ENCODE data around the gene CYP46A1.
A peak's percentile ranks its signal among the peaks of the same experiment; 100 is the strongest.
"Not testable (repeated sequence)": the region's sequence is repeated elsewhere in the genome, so short reads cannot be mapped to it uniquely, and the experiment has no call there.

Gene CYP46A1

GRCh38 chr14:99659333-99659741 is 24.8 kb upstream of the CYP46A1 start:
- Histone ChIP-seq H3K9ac (ENCODE audit: low read depth, low read length) (no peak overlapping the region), H3K27me3 (ENCODE audit: control insufficient read depth, insufficient read depth, low read length) (peaks cover 41% of the 10 kb centered on the region), H3K4me3 (ENCODE audit: low read length) (no peak overlapping the region)

DNA sequence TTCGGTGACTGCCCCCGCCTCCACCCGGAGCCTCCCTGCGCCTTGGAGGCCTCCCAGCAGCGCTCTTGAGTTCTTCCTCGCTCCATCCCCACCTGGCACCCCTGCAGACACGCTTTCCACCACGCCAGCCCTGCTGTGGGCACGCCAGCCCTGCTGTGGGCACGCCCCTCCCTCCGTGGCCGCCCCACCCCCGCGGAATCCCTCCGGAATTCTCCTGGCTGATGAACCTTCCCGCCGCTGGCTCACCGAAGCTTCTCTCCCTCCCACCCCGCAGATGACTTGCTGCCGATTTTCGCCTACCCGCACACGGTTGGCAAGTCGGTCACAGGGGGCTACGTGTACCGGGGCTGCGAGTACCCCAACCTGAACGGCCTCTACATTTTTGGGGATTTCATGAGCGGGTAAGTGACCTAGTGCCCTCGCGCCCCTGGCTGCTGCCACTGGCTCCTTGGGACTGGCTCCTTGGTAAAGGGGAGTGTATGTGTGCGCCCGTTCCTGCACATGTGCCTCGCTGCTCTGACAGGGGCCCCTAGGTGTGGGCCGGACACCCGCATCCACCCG is 24.0 kb upstream of the CYP46A1 start:
- Histone ChIP-seq H3K9ac (ENCODE audit: low read depth, low read length) (no peak overlapping the region), H3K36me3 (ENCODE audit: insufficient read depth, low read length) (no peaks in the 10 kb centered on the region), H3K4me3 (ENCODE audit: low read length) (no peak overlapping the region), H3K9me3 (replicated peaks; ENCODE audit: low read length) (no peaks in the 10 kb centered on the region), H3K27me3 (ENCODE audit: control insufficient read depth, insufficient read depth, low read length) (peaks cover 41% of the 10 kb centered on the region), H3K4me1 (ENCODE audit: control insufficient read depth, insufficient read depth, low read length) (peaks cover 17% of the 10 kb centered on the region), H3K4me2 (ENCODE audit: low read length) (peak overlapping the region; percentile 42)

More at GRCh38 chr14:99659333-99659741, 24.8 kb upstream of the CYP46A1 start:
- Histone ChIP-seq H3K9me3 (replicated peaks; ENCODE audit: low read length) (no peaks in the 10 kb centered on the region), H3K4me2 (ENCODE audit: low read length) (peak overlapping the region; percentile 48), H3K36me3 (ENCODE audit: insufficient read depth, low read length) (no peaks in the 10 kb centered on the region), H3K4me1 (ENCODE audit: control insufficient read depth, insufficient read depth, low read length) (peaks cover 17% of the 10 kb centered on the region)

DNA sequence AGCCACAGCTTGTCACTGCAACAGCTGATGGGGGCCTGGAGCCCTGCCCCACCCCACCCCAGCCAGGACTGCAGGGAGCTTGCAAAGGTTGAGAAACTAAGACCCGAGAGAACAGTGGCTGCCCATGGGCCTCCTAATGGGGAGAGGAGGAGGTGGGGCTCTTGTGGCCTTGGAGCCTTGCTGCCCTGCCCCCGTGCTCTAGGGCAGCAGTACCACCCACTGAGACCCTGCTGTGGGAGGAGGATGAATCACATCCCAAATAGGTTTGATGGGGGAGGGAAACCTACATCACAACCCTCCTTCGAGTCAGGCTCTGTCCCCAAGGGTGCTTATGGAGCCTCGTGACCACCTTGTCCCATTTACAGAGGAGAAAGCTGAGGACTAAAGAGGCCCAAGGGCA is 23.3 kb upstream of the CYP46A1 start:
- H3K27me3 ChIP-seq (ENCODE audit: control insufficient read depth, insufficient read depth, low read length): peaks cover 41% of the 10 kb centered on the region
- no peak overlapping the region for H3K9ac ChIP-seq (ENCODE audit: low read depth, low read length)

DNA sequence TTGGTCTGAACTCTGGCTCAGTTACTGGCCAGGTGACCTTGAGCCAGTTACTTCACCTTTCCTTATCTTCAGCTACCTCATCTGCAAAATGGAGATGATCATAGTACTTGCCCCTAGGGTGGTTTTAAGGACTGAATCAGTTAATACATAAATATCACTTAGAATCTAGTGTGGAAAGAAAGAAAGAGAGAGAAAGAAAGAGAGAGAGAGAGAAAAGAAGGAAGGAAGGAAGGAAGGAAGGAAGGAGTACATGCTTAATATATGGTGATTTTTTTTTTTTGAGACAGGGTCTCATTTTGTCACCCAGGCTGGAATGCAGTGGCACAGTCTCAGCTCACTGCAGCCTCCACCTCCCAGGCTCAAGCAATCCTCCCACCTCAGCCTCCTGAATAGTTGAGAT is 22.9 kb upstream of the CYP46A1 start:
- H3K4me3 ChIP-seq (ENCODE audit: low read length); H3K36me3 ChIP-seq (ENCODE audit: insufficient read depth, low read length); H3K9ac ChIP-seq (ENCODE audit: low read depth, low read length); H3K4me2 ChIP-seq (ENCODE audit: low read length); H3K9me3 ChIP-seq (replicated peaks; ENCODE audit: low read length): not testable (repeated sequence)
- H3K4me1 ChIP-seq (ENCODE audit: control insufficient read depth, insufficient read depth, low read length): peaks cover 17% of the 10 kb centered on the region
- peaks cover 39% of the 10 kb centered on the region for H3K27me3 ChIP-seq (ENCODE audit: control insufficient read depth, insufficient read depth, low read length)

More for the DNA sequence above, 23.3 kb upstream of the CYP46A1 start:
- Histone ChIP-seq H3K9me3 (replicated peaks; ENCODE audit: low read length) (no peaks in the 10 kb centered on the region), H3K4me2 (ENCODE audit: low read length) (no peak overlapping the region), H3K36me3 (ENCODE audit: insufficient read depth, low read length) (no peaks in the 10 kb centered on the region), H3K4me3 (ENCODE audit: low read length) (no peak overlapping the region), H3K4me1 (ENCODE audit: control insufficient read depth, insufficient read depth, low read length) (peaks cover 17% of the 10 kb centered on the region)

- no peaks in the 10 kb centered on the region for H3K9me3 ChIP-seq (replicated peaks; ENCODE audit: low read length)
- no peaks in the 10 kb centered on the region for H3K36me3 ChIP-seq (ENCODE audit: insufficient read depth, low read length)
- H3K4me2 ChIP-seq (ENCODE audit: low read length): no peak overlapping the region
- peaks cover 31% of the 10 kb centered on the region for H3K27me3 ChIP-seq (ENCODE audit: control insufficient read depth, insufficient read depth, low read length)
- no peak overlapping the region for H3K9ac ChIP-seq (ENCODE audit: low read depth, low read length)
- H3K4me1 ChIP-seq (ENCODE audit: control insufficient read depth, insufficient read depth, low read length): peaks cover 17% of the 10 kb centered on the region
- no peak overlapping the region for H3K4me3 ChIP-seq (ENCODE audit: low read length)
These were observed 21.3 kb upstream of the CYP46A1 start for GRCh38 chr14:99662846-99663245.

DNA sequence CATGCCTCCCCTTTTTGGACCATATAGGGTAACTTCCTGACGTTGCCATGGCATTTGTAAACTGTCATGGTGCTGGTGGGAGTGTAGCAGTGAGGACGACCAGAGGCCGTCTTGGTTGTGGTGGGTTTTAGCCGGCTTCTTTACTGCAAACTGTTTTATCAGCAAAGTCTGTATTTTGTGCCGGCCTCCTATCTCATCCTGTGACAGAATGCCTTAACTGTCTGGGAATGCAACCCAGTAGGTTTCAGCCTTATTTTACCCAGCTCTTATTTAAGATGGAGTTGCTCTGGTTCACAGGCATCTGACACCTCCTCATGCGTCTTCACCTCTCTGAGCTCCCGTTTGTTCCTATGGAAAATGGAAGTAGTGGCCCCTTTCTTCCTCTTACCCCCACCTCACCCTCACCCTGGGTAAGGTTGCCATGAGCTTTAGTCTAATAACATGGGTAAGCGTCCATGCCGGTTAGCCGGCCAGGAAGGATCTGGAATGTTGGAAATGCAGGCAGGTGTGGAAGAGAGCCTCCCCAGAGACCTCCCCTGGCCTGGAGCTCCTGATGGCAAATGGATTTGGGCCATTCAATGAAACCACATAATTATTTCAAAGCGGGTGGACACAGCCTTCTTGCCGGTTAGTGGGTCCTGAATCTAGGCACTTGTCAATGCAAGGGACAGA is 20.6 kb upstream of the CYP46A1 start:
- peaks cover 17% of the 10 kb centered on the region for H3K4me1 ChIP-seq (ENCODE audit: control insufficient read depth, insufficient read depth, low read length)
- H3K9ac ChIP-seq (ENCODE audit: low read depth, low read length): no peak overlapping the region
- no peak overlapping the region for H3K4me3 ChIP-seq (ENCODE audit: low read length)
- H3K4me2 ChIP-seq (ENCODE audit: low read length): no peak overlapping the region
- H3K27me3 ChIP-seq (ENCODE audit: control insufficient read depth, insufficient read depth, low read length): peaks cover 26% of the 10 kb centered on the region
- H3K36me3 ChIP-seq (ENCODE audit: insufficient read depth, low read length): no peaks in the 10 kb centered on the region
- no peaks in the 10 kb centered on the region for H3K9me3 ChIP-seq (replicated peaks; ENCODE audit: low read length)

DNA sequence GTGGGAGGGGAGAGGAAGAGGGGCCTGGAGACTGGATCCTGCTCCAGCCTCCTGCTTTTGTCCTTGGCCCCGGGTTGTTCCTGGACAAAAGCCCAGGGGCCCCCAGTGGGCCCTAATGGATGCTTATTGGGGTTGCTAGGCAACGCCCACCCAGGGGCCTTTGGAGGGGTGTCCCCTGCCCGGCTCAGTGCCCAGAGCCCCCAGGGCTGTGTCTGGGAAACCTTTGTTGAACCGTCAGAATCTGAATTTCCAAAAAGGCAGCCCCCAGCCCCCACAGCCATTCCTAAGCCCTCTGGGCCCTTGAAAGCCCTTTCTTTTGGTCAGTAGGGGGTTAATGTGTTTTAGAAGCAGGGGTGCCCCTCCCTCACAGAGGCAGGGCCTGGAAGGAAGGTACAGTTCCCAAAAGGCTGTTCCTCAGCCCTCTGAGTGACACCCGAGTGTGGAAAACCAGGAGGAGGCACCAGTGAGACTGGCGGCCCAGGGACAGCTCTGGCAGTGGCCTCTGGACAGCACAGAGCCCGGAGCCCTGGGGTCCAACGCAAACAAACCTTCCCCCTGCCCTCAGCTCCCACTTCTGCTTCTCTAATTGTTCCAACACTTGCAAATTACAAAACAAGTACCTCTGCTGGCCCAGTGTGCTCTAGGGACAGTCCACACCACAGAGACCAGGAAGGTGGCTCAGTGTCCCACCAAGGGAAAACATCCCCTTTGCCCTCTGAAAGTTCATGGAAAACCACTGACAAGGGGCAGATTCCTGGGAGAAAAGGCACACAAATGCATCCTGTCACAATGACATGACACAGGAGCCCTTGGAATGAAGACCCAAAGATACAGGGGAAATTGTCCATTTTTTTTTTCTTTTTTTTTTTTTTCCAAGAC is 19.8 kb upstream of the CYP46A1 start:
- no peak overlapping the region for H3K4me2 ChIP-seq (ENCODE audit: low read length)
- no peaks in the 10 kb centered on the region for H3K9me3 ChIP-seq (replicated peaks; ENCODE audit: low read length)

DNA sequence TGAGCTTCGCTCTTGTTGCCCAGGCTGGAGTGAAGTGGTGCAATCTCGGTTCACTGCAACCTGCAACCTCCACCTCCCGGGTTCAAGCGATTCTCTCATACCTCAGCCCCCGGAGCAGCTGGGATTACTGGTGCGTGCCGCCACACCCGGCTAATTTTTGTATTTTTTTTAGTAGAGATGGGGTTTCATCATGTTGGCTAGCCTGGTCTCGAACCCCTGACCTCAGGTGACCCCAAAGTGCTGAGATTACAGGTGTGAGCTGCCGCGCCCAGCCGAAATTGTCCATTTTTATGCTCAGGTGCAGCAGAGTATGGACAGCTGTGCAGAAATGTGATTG is 19.2 kb upstream of the CYP46A1 start:
- Histone ChIP-seq H3K9ac (ENCODE audit: low read depth, low read length) (no peak overlapping the region), H3K9me3 (replicated peaks; ENCODE audit: low read length) (no peaks in the 10 kb centered on the region), H3K4me1 (ENCODE audit: control insufficient read depth, insufficient read depth, low read length) (peaks cover 12% of the 10 kb centered on the region), H3K36me3 (ENCODE audit: insufficient read depth, low read length) (no peaks in the 10 kb centered on the region), H3K4me2 (ENCODE audit: low read length) (no peak overlapping the region), H3K27me3 (ENCODE audit: control insufficient read depth, insufficient read depth, low read length) (peaks cover 15% of the 10 kb centered on the region), H3K4me3 (ENCODE audit: low read length) (no peak overlapping the region)

More for the DNA sequence above, 19.8 kb upstream of the CYP46A1 start:
- Histone ChIP-seq H3K4me1 (ENCODE audit: control insufficient read depth, insufficient read depth, low read length) (peaks cover 15% of the 10 kb centered on the region), H3K4me3 (ENCODE audit: low read length) (no peak overlapping the region), H3K36me3 (ENCODE audit: insufficient read depth, low read length) (no peaks in the 10 kb centered on the region), H3K27me3 (ENCODE audit: control insufficient read depth, insufficient read depth, low read length) (peaks cover 18% of the 10 kb centered on the region), H3K9ac (ENCODE audit: low read depth, low read length) (no peak overlapping the region)

DNA sequence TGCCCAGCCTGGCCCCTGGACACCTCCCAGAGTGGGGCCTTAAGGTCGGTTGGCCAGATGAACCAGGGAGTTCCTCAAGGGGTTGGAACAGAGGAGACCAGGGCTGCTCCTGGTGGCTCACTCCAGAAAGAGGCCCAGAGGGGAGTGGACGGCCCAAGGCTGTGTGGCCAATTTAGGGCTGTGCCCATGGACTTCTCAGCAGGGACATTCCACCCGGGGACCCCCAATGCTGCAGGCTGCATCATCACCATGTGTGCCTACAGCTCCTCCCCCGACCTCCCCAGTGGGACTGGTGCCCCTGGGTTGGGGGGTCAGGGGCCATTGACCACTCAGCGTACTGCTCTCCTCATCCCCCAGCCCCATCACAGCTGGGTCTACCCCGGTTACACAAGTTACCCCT is 17.6 kb upstream of the CYP46A1 start:
- Histone ChIP-seq H3K4me2 (ENCODE audit: low read length) (no peak overlapping the region), H3K9ac (ENCODE audit: low read depth, low read length) (no peak overlapping the region), H3K9me3 (replicated peaks; ENCODE audit: low read length) (no peaks in the 10 kb centered on the region), H3K36me3 (ENCODE audit: insufficient read depth, low read length) (no peaks in the 10 kb centered on the region), H3K4me3 (ENCODE audit: low read length) (no peak overlapping the region), H3K4me1 (ENCODE audit: control insufficient read depth, insufficient read depth, low read length) (no peaks in the 10 kb centered on the region), H3K27me3 (ENCODE audit: control insufficient read depth, insufficient read depth, low read length) (peaks cover 8% of the 10 kb centered on the region)

- Histone ChIP-seq H3K9me3 (replicated peaks; ENCODE audit: low read length) (no peaks in the 10 kb centered on the region), H3K4me2 (ENCODE audit: low read length) (no peak overlapping the region), H3K27me3 (ENCODE audit: control insufficient read depth, insufficient read depth, low read length) (peaks cover 6% of the 10 kb centered on the region), H3K36me3 (ENCODE audit: insufficient read depth, low read length) (no peaks in the 10 kb centered on the region), H3K9ac (ENCODE audit: low read depth, low read length) (no peak overlapping the region), H3K4me3 (ENCODE audit: low read length) (no peak overlapping the region), H3K4me1 (ENCODE audit: control insufficient read depth, insufficient read depth, low read length) (no peaks in the 10 kb centered on the region)
These were observed 17.1 kb upstream of the CYP46A1 start for GRCh38 chr14:99667045-99667444.

- Histone ChIP-seq H3K9me3 (replicated peaks; ENCODE audit: low read length) (no peaks in the 10 kb centered on the region), H3K9ac (ENCODE audit: low read depth, low read length) (no peak overlapping the region), H3K36me3 (ENCODE audit: insufficient read depth, low read length) (no peaks in the 10 kb centered on the region), H3K4me1 (ENCODE audit: control insufficient read depth, insufficient read depth, low read length) (no peaks in the 10 kb centered on the region), H3K4me3 (ENCODE audit: low read length) (no peak overlapping the region), H3K4me2 (ENCODE audit: low read length) (no peak overlapping the region), H3K27me3 (ENCODE audit: control insufficient read depth, insufficient read depth, low read length) (peaks cover 9% of the 10 kb centered on the region)
These were observed 16.3 kb upstream of the CYP46A1 start for GRCh38 chr14:99667821-99668220.

Data from skeletal muscle satellite cell (primary cell).